HepG2 (cell line): ENCODE results near the gene KIF24. TPM values are rescaled to one million over a fixed set of nuclear protein-coding genes. Genes with fewer than 3 reads are reported as not detected.
A peak's percentile ranks its signal among the peaks of the same experiment; 100 is the strongest.

Experiments used
- AHR ChIP-seq: IDR thresholded peaks from 2 replicates; pipeline ENCODE4 v1.6.1; 2018; ENCODE audit warnings: missing genetic modification reagents, missing compliant biosample characterization
- ETS1 ChIP-seq: sonication (generic); formaldehyde crosslinking; IDR thresholded peaks from 2 replicates; pipeline ENCODE4 v1.4.0; 2020; ENCODE audit warnings: missing genetic modification reagents
- FOXP4 ChIP-seq: sonication (generic); formaldehyde crosslinking; IDR thresholded peaks from 2 replicates; pipeline ENCODE4 v1.4.0; 2020; ENCODE audit warnings: missing genetic modification reagents
- NFKBIZ ChIP-seq: IDR thresholded peaks from 2 replicates; pipeline ENCODE4 v1.6.1; 2018; ENCODE audit warnings: missing genetic modification reagents, missing compliant biosample characterization
- RNF219 ChIP-seq: sonication (generic); formaldehyde crosslinking; IDR thresholded peaks from 2 replicates; pipeline ENCODE4 v1.5.0; 2020; ENCODE audit warnings: mild to moderate bottlenecking, missing genetic modification reagents
- SAFB2 ChIP-seq: sonication (generic); formaldehyde crosslinking; IDR thresholded peaks from 2 replicates; pipeline ENCODE4 v1.5.1; 2020; ENCODE audit warnings: missing genetic modification reagents, low read depth, mild to moderate bottlenecking, borderline replicate concordance
- SP140L ChIP-seq: sonication (generic); formaldehyde crosslinking; IDR thresholded peaks from 2 replicates; pipeline ENCODE4 v1.4.0; 2020; ENCODE audit warnings: missing genetic modification reagents, borderline replicate concordance
- TBX2 ChIP-seq: sonication (generic); formaldehyde crosslinking; IDR thresholded peaks from 2 replicates; pipeline ENCODE4 v1.5.0; 2020; ENCODE audit warnings: missing genetic modification reagents, mild to moderate bottlenecking, borderline replicate concordance
- TCF7L2 ChIP-seq: IDR thresholded peaks from 2 replicates; pipeline ENCODE4 v1.6.1; 2011; ENCODE audit warnings: mild to moderate bottlenecking, low read depth, low read length, moderate library complexity
- ZNF337 ChIP-seq: sonication (generic); formaldehyde crosslinking; IDR thresholded peaks from 2 replicates; pipeline ENCODE4 v1.5.1; 2020; ENCODE audit warnings: missing genetic modification reagents, low read depth, mild to moderate bottlenecking, borderline replicate concordance
- polyA plus RNA-seq, 8 experiments: library from polyadenylated mRNA; depleted of rRNA in 3 of 8; stranded (reverse) in 7 of 8; unstranded in 1 of 8; fragments of >200 nt; fragmentation: Illumina TruSeq in 4 of 8; extraction: Trizol in 4 of 8; gene quantifications; 2 replicates each; pipeline versions ENCODE4 v1.2.1 to v1.2.3, GENCODE V29; 2011 to 2016; ENCODE audit warnings: low read depth in 4 of 8, missing spikeins in 1 of 8, mixed read lengths in 1 of 8; ENCODE audit not compliant: insufficient read depth in 1 of 8
- total RNA-seq, 5 experiments: library from RNA; depleted of rRNA; stranded (reverse); fragments of >200 nt; fragmentation: Illumina TruSeq; extraction: Trizol; gene quantifications; 2 replicates each; pipeline ENCODE4 v1.2.3, GENCODE V29; 2016; ENCODE audit warnings: low read depth in 1 of 5
- TF ChIP-seq, protein P1 (sequence below): sonication (generic); formaldehyde crosslinking; IDR thresholded peaks from 2 replicates; pipeline ENCODE4 v1.8.1; 2023; ENCODE audit warnings: mild to moderate bottlenecking, inconsistent platforms, moderate library complexity, missing genetic modification reagents, borderline replicate concordance
- TF ChIP-seq, protein P2 (sequence below): IDR thresholded peaks from 2 replicates; pipeline ENCODE4 v1.6.1; 2016
- TF ChIP-seq, protein P3 (sequence below): sonication (generic); formaldehyde crosslinking; IDR thresholded peaks from 2 replicates; pipeline ENCODE4 v1.5.0; 2020; ENCODE audit warnings: mild to moderate bottlenecking, missing genetic modification reagents
- TF ChIP-seq, protein P4 (sequence below): sonication (generic); formaldehyde crosslinking; IDR thresholded peaks from 2 replicates; pipeline ENCODE4 v1.4.0; 2020; ENCODE audit warnings: missing genetic modification reagents

The KIF24 gene
- total and polyA plus RNA-seq, 2 of the 13 experiments (the other 11 are each of a cell fraction or from before 2014, with no cell fraction given), result 1.1 to 3.0 TPM

- TF ChIP-seq, protein P1, sequence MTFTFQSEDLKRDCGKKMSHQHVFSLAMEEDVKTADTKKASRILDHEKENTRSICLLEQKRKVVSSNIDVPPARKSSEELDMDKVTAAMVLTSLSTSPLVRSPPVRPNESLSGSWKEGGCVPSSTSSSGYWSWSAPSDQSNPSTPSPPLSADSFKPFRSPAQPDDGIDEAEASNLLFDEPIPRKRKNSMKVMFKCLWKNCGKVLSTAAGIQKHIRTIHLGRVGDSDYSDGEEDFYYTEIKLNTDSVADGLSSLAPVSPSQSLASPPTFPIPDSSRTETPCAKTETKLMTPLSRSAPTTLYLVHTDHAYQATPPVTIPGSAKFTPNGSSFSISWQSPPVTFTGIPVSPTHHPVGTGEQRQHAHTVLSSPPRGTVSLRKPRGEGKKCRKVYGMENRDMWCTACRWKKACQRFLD (CRISPR knock-in tag), result peak; percentile 77; the same call in 1 of the 2 replicates
- TF ChIP-seq ZNF337 (CRISPR knock-in tag) (no peak), SAFB2 (CRISPR knock-in tag) (no peak; the same call in 1 of the 2 replicates), RNF219 (CRISPR knock-in tag) (no peak), TCF7L2 (no peak), FOXP4 (CRISPR knock-in tag) (no peak), ETS1 (CRISPR knock-in tag) (no peak), AHR (CRISPR knock-in tag) (no peak), TBX2 (peak; percentile 42; the same call in 1 of the 2 replicates), SP140L (no peak), NFKBIZ (no peak)
- TF ChIP-seq, protein P2, sequence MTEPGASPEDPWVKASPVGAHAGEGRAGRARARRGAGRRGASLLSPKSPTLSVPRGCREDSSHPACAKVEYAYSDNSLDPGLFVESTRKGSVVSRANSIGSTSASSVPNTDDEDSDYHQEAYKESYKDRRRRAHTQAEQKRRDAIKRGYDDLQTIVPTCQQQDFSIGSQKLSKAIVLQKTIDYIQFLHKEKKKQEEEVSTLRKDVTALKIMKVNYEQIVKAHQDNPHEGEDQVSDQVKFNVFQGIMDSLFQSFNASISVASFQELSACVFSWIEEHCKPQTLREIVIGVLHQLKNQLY (CRISPR knock-in tag), result no peak
- TF ChIP-seq, protein P3, sequence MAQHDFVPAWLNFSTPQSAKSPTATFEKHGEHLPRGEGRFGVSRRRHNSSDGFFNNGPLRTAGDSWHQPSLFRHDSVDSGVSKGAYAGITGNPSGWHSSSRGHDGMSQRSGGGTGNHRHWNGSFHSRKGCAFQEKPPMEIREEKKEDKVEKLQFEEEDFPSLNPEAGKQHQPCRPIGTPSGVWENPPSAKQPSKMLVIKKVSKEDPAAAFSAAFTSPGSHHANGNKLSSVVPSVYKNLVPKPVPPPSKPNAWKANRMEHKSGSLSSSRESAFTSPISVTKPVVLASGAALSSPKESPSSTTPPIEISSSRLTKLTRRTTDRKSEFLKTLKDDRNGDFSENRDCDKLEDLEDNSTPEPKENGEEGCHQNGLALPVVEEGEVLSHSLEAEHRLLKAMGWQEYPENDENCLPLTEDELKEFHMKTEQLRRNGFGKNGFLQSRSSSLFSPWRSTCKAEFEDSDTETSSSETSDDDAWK (CRISPR knock-in tag), result no peak
- TF ChIP-seq, protein P4, sequence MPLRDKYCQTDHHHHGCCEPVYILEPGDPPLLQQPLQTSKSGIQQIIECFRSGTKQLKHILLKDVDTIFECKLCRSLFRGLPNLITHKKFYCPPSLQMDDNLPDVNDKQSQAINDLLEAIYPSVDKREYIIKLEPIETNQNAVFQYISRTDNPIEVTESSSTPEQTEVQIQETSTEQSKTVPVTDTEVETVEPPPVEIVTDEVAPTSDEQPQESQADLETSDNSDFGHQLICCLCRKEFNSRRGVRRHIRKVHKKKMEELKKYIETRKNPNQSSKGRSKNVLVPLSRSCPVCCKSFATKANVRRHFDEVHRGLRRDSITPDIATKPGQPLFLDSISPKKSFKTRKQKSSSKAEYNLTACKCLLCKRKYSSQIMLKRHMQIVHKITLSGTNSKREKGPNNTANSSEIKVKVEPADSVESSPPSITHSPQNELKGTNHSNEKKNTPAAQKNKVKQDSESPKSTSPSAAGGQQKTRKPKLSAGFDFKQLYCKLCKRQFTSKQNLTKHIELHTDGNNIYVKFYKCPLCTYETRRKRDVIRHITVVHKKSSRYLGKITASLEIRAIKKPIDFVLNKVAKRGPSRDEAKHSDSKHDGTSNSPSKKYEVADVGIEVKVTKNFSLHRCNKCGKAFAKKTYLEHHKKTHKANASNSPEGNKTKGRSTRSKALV (CRISPR knock-in tag), result no peak
Observed at GRCh38 chr9:34328987-34329832, at the start of gene KIF24, which contains the start of gene NUDT2 (continued).
